Type B pancreatic cell (in vitro differentiated cells): Measurements from ENCODE around the gene KTN1. TPM values are rescaled to one million over a fixed set of nuclear protein-coding genes. Genes with fewer than 3 reads are reported as not detected.

Experiments
- DNase-seq: peaks from one replicate; pipeline ENCODE4 v3.0.0; 2021; ENCODE audit warnings: mixed read lengths; ENCODE audit not compliant: unreplicated experiment; ENCODE audit errors: extremely low spot score
- H3K27ac Mint-ChIP-seq: 2 replicates; pipeline ENCODE4 v1.8.0; 2021; ENCODE audit warnings: mild to moderate bottlenecking, mixed read lengths
- H3K27me3 Mint-ChIP-seq: 2 replicates; pipeline ENCODE4 v1.8.0; 2021; ENCODE audit warnings: mixed read lengths
- H3K36me3 Mint-ChIP-seq: 2 replicates; pipeline ENCODE4 v1.8.0; 2021; ENCODE audit warnings: mixed read lengths
- H3K4me1 Mint-ChIP-seq: one replicate; pipeline ENCODE4 v1.8.0; 2021; ENCODE audit warnings: mixed read lengths; ENCODE audit not compliant: unreplicated experiment
- H3K4me3 Mint-ChIP-seq: 2 replicates; pipeline ENCODE4 v1.8.0; 2021; ENCODE audit warnings: mild to moderate bottlenecking, mixed read lengths
- H3K9me3 Mint-ChIP-seq: 2 replicates; pipeline ENCODE4 v1.8.0; 2021; ENCODE audit warnings: mixed read lengths
- CTCF ChIP-seq: fragments of 200-600 bp; sonication (generic); conservative IDR thresholded peaks from 2 replicates; pipeline ENCODE4 v1.5.0; 2021; ENCODE audit warnings: antibody characterized with exemption, mild to moderate bottlenecking
- total RNA-seq: library from RNA; stranded (reverse); gene quantifications from 2 replicates; pipeline ENCODE4 v1.2.1, GENCODE V29; 2021; ENCODE audit warnings: low replicate concordance

KTN1 gene
- total RNA-seq, 1 donor from 2014 or later, result 105 TPM

- no peaks in the 10 kb centered on the region for H3K27me3 Mint-ChIP-seq
- no peak overlapping the region for H3K27ac Mint-ChIP-seq
- peaks cover 4% of the 10 kb centered on the region for H3K36me3 Mint-ChIP-seq
- TF ChIP-seq CTCF, result no peak
- H3K4me1 Mint-ChIP-seq, result peaks cover 12% of the 10 kb centered on the region
- no peak overlapping the region for H3K4me3 Mint-ChIP-seq
- no peak for DNase-seq
- no peaks in the 10 kb centered on the region for H3K9me3 Mint-ChIP-seq
Observed at GRCh38 chr14:55546212-55546874, 33.7 kb upstream of the KTN1 start.

- no peaks in the 10 kb centered on the region for H3K9me3 Mint-ChIP-seq
- H3K27me3 Mint-ChIP-seq, result no peaks in the 10 kb centered on the region
- H3K4me3 Mint-ChIP-seq, result no peak overlapping the region
- no peak overlapping the region for H3K27ac Mint-ChIP-seq
- H3K4me1 Mint-ChIP-seq, result peaks cover 5% of the 10 kb centered on the region
- TF ChIP-seq CTCF, result no peak
- no peak for DNase-seq
- peaks cover 4% of the 10 kb centered on the region for H3K36me3 Mint-ChIP-seq
Observed at GRCh38 chr14:55547650-55548315, 32.2 kb upstream of the KTN1 start.

GRCh38 chr14:55553791-55554190 lies 26.2 kb upstream of the KTN1 start:
- Mint-ChIP-seq H3K4me1 (peaks cover 12% of the 10 kb centered on the region), H3K4me3 (no peak overlapping the region)

GRCh38 chr14:55556929-55557623 lies 22.9 kb upstream of the KTN1 start:
- Mint-ChIP-seq H3K36me3 (peaks cover 3% of the 10 kb centered on the region), H3K27ac (no peak overlapping the region), H3K27me3 (no peaks in the 10 kb centered on the region), H3K4me1 (peaks cover 12% of the 10 kb centered on the region), H3K4me3 (no peak overlapping the region), H3K9me3 (no peaks in the 10 kb centered on the region)
- DNase-seq, result no peak
- TF ChIP-seq CTCF, result no peak

More at GRCh38 chr14:55553791-55554190, 26.2 kb upstream of the KTN1 start:
- H3K27ac Mint-ChIP-seq, result no peak overlapping the region
- no peaks in the 10 kb centered on the region for H3K9me3 Mint-ChIP-seq
- H3K27me3 Mint-ChIP-seq, result no peaks in the 10 kb centered on the region
- DNase-seq, result no peak
- TF ChIP-seq CTCF, result no peak
- H3K36me3 Mint-ChIP-seq, result peaks cover 4% of the 10 kb centered on the region

- Mint-ChIP-seq H3K4me3 (no peak overlapping the region), H3K27ac (no peak overlapping the region), H3K36me3 (peaks cover 3% of the 10 kb centered on the region), H3K4me1 (peaks cover 4% of the 10 kb centered on the region), H3K27me3 (no peaks in the 10 kb centered on the region), H3K9me3 (no peaks in the 10 kb centered on the region)
- TF ChIP-seq CTCF, result no peak
- DNase-seq, result no peak
Observed at GRCh38 chr14:55562135-55562534, 17.9 kb upstream of the KTN1 start.
